ENCODE data around the gene NGEF.

Gene NGEF

GRCh38 chr2:232887171-232887850 is 125.7 kb downstream of the NGEF start:
- no peak for DNase-seq (ENCODE audit: low read depth in 1 of 2, low spot score in 1 of 2)

GRCh38 chr2:232886632-232887031 is 126.4 kb downstream of the NGEF start:
- no peak for DNase-seq (ENCODE audit: low read depth in 1 of 2, low spot score in 1 of 2)

GRCh38 chr2:232886176-232886575 is 126.9 kb downstream of the NGEF start:
- no peak for DNase-seq (ENCODE audit: low read depth in 1 of 2, low spot score in 1 of 2)

DNA sequence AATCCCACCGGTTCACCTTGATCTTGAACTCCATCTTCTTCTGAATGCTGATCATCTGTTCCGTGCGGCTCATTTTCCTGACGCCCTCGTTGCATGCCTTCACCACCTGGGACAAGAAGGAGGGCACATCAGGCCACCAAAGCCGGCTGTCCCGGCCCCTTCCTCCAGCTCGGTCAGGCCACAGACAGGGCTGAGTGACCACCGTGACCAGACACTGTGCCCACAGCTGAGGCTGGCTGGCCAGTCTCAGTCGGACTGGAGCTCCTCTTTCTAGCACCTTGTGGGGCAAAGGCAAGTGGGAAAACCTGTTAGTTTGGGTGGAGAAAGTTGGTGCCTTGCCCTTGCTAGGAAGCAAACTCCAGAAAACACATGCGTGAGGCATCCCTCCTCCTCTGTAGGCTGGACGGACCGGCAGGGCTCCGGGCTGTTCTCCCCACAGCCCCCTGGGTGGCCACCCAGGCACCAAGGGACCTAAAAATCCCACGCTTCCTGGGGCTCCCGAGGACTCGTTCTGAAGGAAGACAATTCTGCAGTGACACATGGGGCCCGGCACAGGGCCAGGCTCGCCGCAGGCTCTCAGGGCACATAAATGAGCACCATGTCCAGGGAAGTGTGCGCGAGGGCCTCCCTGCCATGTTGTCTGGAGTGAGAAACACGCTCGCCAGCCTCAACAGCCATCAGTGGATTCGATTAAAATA is 127.6 kb downstream of the NGEF start:
- DNase-seq (ENCODE audit: low read depth in 1 of 2, low spot score in 1 of 2): no peak

DNA sequence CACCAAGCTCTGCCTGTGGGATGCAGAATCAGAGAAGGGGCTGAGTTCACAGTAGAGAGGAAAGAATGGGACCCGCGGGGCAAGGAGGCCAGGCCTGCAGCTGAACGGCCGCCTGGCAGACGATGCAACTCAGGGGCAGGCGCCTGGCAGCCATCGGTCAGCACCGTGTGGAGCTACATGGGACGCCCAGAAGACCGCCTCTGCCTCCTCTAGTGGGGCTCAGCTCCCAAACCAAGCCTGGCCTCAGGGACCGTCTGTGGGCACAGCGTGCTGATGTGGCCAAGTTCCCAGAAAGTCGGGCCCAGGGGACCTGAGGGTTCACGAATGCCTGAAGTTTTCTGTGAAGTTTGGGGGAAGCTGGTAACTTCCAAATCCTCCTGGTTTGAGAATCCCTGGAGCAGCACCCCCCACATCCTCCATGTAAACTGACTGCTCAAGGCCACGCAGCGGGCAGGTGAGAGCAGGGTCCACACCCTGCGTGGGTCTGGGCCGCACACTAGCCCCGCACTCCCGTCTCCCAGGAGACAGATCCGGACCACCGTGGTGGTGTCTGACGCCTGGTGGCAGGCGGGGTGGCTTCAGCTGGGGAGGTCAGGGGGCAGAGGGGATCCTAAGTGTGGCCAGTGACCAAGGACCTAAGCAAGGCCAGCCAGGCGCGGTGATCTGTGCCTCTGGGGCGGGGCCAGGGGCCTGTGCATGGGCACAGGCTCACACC is 128.3 kb downstream of the NGEF start:
- DNase-seq (ENCODE audit: low read depth in 1 of 2, low spot score in 1 of 2): no peak

DNA sequence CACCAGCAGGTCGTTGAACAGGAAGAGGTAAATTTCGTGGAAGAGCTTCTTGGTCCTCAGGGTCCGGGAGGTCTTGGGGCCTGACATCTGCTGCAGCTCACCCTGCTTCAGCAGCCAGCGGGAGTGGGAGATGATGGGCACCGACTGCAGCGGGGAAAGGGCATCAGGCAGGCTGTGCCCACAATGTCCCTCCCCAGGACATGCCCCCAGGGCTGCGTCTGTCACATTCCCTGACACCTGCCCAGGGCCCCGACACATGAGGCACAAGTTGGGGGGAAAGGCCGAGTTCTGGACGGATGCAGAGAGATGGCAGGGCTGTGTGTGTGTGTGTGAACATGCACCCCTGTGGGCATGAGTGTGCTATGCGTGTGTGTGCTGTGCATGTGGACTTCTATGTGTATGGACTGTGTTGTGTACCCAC is 129.0 kb downstream of the NGEF start:
- no peak for DNase-seq (ENCODE audit: low read depth in 1 of 2, low spot score in 1 of 2)

GRCh38 chr2:232883116-232883721 is 129.8 kb downstream of the NGEF start:
- DNase-seq (ENCODE audit: low read depth in 1 of 2, low spot score in 1 of 2): no peak

DNA sequence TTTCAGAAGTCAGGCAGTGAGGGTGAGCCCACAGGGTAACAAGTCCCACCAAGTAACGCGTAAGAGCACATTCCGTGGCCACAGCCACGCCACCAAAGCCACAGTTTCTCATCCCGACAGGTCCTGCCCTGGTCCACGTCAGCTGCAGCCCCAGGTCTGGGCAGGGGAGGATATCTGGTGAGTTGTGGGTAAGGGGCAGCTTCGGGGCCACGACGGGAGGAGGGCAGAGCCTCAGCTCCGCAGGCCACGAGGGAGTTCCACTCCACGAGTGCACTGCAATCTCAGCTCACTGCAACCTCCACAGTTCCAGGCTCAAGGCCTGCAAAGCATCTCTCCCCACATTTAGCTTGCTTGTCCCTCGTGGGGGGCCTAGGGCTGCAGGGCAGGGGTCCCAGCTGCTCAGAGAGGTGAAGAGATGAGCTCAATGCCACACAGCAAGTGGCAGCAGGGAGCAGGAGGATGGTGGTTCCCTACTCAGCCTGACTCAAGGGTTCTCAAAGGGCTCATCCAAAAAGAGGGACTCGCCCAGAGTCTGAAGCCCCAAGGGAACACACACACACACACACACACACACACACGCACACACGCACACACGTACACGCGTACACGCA is 130.4 kb downstream of the NGEF start:
- DNase-seq (ENCODE audit: low read depth in 1 of 2, low spot score in 1 of 2): no peak

DNA sequence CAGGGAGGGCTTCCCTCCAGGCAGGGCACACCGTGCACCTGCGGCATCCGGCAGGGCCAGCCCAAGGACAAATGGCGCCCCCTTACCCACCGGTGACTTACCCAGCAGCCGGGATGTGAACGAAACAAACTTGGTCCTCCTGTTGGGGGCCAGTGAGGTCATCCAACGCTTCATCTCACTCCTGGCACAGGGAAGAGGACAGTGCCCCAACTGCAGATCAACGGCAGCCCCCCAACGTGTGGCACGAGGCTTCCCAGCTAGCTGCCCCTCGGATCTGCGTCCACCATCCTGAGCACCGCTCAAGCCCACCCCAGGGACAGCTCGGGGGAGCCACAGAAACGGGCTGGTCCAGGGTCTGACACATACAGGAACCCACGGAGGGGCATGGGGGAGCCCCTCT is 131.0 kb downstream of the NGEF start:
- no peak for DNase-seq (ENCODE audit: low read depth in 1 of 2, low spot score in 1 of 2)

DNA sequence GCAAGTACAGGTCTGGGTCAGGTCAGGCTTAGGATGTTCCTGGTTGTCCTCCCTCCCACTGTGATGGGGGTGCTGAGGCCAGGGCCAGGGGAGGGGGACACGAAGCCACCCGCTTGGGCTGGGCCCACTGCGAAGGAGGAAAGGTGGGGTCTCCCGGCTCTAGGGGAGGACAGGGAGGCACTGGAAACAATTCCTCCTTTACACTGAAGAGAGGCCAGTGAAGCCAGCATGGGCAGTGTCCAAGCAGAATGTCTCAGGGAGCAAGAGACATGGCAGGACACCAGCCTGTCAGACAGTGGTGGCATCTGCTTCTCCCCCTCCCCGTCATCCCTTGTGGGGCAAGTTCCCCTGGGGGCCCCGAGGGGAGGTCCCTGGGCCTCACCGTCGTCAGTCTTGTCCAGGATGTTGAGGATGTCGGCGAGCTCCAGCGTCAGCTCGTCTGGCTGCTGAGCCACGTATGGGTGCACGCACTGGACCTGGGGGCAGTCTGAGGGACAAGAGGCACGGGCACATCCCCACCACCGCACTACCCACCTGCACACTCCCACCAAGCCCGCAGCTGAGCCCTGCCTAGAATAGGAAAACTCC is 132.2 kb downstream of the NGEF start:
- DNase-seq (ENCODE audit: low read depth in 1 of 2, low spot score in 1 of 2): no peak

- DNase-seq (ENCODE audit: low read depth in 1 of 2, low spot score in 1 of 2): no peak
These were observed 133.2 kb downstream of the NGEF start for GRCh38 chr2:232879618-232880494.

DNA sequence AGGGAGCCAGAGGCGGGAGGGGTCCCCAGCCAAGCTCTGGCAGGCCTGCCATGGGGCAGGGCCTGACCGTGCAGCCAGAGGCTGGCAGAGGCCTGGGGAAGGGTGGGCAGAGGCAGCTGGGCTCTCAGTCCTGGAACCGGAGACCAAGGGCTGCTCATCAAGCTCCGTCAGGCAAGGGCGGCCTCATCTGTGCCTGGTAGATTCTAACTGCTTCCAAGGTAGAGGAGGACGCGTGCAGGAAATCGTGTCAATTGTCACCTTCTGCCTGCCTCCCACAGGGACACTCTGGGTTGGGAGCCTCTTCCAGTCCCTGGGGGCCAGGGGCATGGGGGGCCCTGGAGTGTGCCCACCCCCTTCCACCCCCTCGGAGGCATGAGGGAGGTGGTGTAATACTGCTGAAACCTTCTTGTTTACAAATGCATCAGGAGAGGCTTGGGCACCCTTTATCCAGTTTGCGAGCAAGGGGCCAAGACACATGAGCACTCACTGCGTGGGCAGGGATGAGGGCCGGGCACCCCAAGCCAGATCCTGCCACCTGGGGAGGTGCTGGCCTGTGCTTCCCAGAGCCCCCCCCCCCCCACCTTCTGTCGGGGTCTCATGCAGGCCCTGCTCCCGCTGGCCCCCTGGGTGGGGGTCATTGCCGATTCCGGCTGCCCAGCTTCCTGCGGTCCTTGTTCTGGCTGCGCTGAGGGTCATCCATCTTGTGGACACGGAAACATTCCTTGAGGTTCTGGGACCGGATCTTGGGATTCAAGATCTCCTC is 134.0 kb downstream of the NGEF start:
- no peak for DNase-seq (ENCODE audit: low read depth in 1 of 2, low spot score in 1 of 2)

GRCh38 chr2:232877940-232878511 is 135.0 kb downstream of the NGEF start:
- no peak for DNase-seq (ENCODE audit: low read depth in 1 of 2, low spot score in 1 of 2)

GRCh38 chr2:232876978-232877441 is 136.0 kb downstream of the NGEF start:
- DNase-seq (ENCODE audit: low read depth in 1 of 2, low spot score in 1 of 2): no peak

DNA sequence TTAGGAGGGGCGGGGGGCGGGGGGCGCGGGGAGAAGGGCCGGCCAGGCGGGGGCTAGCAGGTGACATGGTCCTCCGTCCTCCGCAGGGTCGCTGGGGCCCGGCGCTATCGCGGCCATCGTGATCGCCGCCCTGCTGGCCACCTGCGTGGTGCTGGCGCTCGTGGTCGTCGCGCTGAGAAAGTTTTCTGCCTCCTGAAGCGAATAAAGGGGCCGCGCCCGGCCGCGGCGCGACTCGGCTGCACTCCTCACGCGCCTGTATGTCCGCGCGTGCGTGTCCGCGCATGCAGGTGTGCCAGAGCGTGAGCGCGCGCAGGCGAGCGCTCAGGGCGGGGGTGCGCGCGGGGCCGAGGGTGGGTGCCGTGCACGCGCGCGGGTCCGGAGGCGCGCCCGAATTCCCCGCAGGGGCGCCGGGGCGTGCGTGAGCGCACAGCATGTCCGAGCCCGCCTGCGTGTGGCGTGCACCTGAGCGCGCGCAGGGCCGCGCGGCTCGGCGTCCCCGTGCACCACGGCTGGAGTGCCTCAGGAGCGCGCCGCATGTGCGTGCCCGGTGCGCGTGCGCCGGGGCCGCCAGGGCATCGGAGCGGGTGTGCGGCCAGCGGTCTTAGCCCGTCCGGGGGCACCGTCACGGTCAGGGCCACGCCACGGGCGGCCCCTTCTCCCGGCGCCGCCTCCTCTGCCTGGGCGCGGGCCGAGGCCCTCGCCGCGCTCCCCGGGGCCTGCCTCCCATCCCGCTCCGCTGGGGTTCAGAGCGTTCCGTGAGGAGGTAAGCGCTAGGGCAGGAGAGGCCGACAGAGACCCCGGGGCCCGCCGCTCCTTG is 136.7 kb downstream of the NGEF start:
- no peak for DNase-seq (ENCODE audit: low read depth in 1 of 2, low spot score in 1 of 2)

DNA sequence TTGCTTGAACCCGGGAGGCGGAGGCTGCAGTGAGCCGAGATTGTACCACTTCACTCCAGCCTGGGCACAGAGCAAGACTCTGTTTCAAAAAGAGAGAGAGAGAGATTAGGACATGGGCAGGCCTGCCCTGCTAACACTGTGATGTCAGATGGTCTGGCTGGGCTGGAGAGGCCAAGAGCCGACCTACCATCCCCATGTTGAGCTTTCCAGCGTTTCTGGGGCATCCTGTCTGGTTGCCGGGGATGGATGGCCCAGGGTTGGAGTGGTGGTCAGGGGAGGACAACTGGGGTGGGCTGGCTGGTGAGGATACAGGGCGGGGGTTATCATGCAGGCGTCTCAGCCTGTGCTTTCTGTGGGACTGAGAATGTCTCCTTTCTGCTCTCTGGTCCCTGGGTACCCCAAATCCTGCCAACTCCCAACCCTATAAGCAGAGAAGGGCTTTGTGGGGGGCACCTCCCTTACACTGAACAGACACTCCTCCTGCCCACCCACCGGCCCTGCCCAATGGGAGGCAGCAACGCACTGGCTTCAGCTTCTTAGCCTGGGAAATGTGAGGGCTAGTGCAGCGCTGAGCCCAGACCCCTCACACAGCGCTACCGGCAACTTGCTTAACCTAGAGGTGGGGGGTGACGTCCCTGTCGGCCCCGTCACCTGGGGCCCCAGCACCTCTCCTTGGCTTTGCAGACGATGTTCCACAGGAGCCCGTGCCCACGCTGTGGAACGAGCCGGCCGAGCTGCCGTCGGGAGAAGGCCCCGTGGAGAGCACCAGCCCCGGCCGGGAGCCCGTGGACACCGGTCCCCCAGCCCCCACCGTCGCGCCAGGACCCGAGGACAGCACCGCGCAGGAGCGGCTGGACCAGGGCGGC is 137.6 kb downstream of the NGEF start:
- DNase-seq (ENCODE audit: low read depth in 1 of 2, low spot score in 1 of 2): no peak

DNA sequence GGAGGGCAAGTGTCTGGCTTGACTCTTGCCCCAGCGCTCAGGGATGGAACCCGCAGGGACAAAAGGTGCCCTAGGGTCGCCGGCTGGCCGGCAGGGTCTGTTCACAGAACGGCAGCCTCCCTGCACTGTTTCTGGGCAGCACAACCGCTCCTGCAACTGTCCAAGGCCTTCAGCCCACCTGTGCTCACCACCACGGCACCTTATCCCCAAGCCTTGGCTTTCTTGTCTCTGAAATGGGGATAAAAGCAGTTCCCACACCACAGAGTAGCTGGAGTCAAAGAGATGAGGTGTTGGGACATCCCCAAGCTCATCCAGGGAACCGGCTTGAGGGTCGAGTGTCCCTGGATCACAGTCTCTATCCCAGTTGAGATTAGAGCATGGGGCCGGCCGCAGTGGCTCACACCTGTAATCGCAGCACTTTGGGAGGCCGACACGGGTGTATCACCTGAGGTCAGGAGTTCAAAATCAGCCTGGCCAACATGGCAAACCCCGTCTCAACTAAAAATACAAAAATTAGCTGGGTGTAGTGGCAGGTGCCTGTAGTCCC is 138.3 kb downstream of the NGEF start:
- no peak for DNase-seq (ENCODE audit: low read depth in 1 of 2, low spot score in 1 of 2)

All from stimulated activated CD4-positive, alpha-beta T cell treated with anti-CD3 and anti-CD28 coated beads, Interleukin-15, amount 100 ng/mL, for 1 hour (primary cell).